Activated T-cell treated with anti-CD3 and anti-CD28 coated beads, Interleukin-2, amount 50 U/mL, for 4 hours (primary cell): ENCODE data around the gene PAXX. TPM values are rescaled to one million over a fixed set of nuclear protein-coding genes. Genes with fewer than 3 reads are reported as not detected.

Experiments
- ATAC-seq, 2 donors: fragments of 200-7000 bp; cut with Tn5 transposase; one replicate each; pipeline ENCODE4 v1.10.0; 2021
- DNase-seq: peaks from one replicate; pipeline ENCODE4 v3.0.0-alpha.2; 2020
- H3K27me3 Mint-ChIP-seq: one replicate; pipeline ENCODE4 v1.8.0; 2021; ENCODE audit warnings: low read depth, mixed read lengths
- H3K36me3 Mint-ChIP-seq: one replicate; pipeline ENCODE4 v1.8.0; 2022; ENCODE audit warnings: mixed read lengths; ENCODE audit not compliant: insufficient read depth
- H3K4me1 Mint-ChIP-seq: one replicate; pipeline ENCODE4 v1.8.0; 2021; ENCODE audit warnings: low read depth, mixed read lengths
- H3K4me3 Mint-ChIP-seq: one replicate; pipeline ENCODE4 v1.8.0; 2021; ENCODE audit warnings: mild to moderate bottlenecking, moderate library complexity, mixed read lengths
- H3K9me3 Mint-ChIP-seq: one replicate; pipeline ENCODE4 v1.8.0; 2021; ENCODE audit warnings: mixed read lengths
- total RNA-seq, 3 donors: library from RNA; stranded (reverse); gene quantifications; one replicate each; pipeline ENCODE4 v1.2.1, GENCODE V29; 2021

PAXX gene
- total RNA-seq, 3 donors from 2014 or later: 106 to 126 (median 123) TPM

GRCh38 chr9:136968333-136969127, 23.7 kb upstream of the PAXX start:
- Mint-ChIP-seq H3K4me3 (no peak overlapping the region), H3K27me3 (no peaks in the 10 kb centered on the region), H3K36me3 (no peaks in the 10 kb centered on the region), H3K9me3 (no peaks in the 10 kb centered on the region), H3K4me1 (peaks cover 18% of the 10 kb centered on the region)
- DNase-seq (no peak), ATAC-seq (no peak)

- Mint-ChIP-seq H3K36me3 (no peaks in the 10 kb centered on the region), H3K9me3 (no peaks in the 10 kb centered on the region), H3K27me3 (no peaks in the 10 kb centered on the region), H3K4me1 (peaks cover 19% of the 10 kb centered on the region), H3K4me3 (no peak overlapping the region)
- ATAC-seq (no peak), DNase-seq (no peak)
Observed at GRCh38 chr9:136969150-136969549, 23.1 kb upstream of the PAXX start.

- Mint-ChIP-seq H3K4me1 (peaks cover 17% of the 10 kb centered on the region), H3K4me3 (no peak overlapping the region), H3K9me3 (no peaks in the 10 kb centered on the region), H3K36me3 (no peaks in the 10 kb centered on the region), H3K27me3 (no peaks in the 10 kb centered on the region)
- ATAC-seq (no peak), DNase-seq (no peak)
Observed at GRCh38 chr9:136969774-136970173, 22.4 kb upstream of the PAXX start.

GRCh38 chr9:136970361-136970760, 21.9 kb upstream of the PAXX start:
- ATAC-seq: no peak
- DNase-seq: no peak
- Mint-ChIP-seq H3K4me1 (peaks cover 21% of the 10 kb centered on the region), H3K4me3 (no peak overlapping the region), H3K9me3 (no peaks in the 10 kb centered on the region), H3K36me3 (no peaks in the 10 kb centered on the region), H3K27me3 (no peaks in the 10 kb centered on the region)

GRCh38 chr9:136971746-136972145, 20.5 kb upstream of the PAXX start:
- no peak overlapping the region for H3K4me3 Mint-ChIP-seq
- H3K4me1 Mint-ChIP-seq: peaks cover 22% of the 10 kb centered on the region
- no peak for ATAC-seq
- no peaks in the 10 kb centered on the region for H3K36me3 Mint-ChIP-seq
- DNase-seq: no peak
- no peaks in the 10 kb centered on the region for H3K27me3 Mint-ChIP-seq
- no peaks in the 10 kb centered on the region for H3K9me3 Mint-ChIP-seq

- no peaks in the 10 kb centered on the region for H3K27me3 Mint-ChIP-seq
- H3K4me1 Mint-ChIP-seq: peaks cover 24% of the 10 kb centered on the region
- no peaks in the 10 kb centered on the region for H3K9me3 Mint-ChIP-seq
- no peaks in the 10 kb centered on the region for H3K36me3 Mint-ChIP-seq
- DNase-seq (no peak), ATAC-seq (no peak)
- H3K4me3 Mint-ChIP-seq: no peak overlapping the region
Observed at GRCh38 chr9:136972335-136972734, 19.9 kb upstream of the PAXX start.

- ATAC-seq (no peak), DNase-seq (no peak)
- Mint-ChIP-seq H3K9me3 (no peaks in the 10 kb centered on the region), H3K27me3 (no peaks in the 10 kb centered on the region), H3K4me1 (peaks cover 24% of the 10 kb centered on the region), H3K4me3 (no peak overlapping the region), H3K36me3 (no peaks in the 10 kb centered on the region)
Observed at GRCh38 chr9:136972743-136973142, 19.5 kb upstream of the PAXX start.

- no peak for ATAC-seq
- H3K4me1 Mint-ChIP-seq: peaks cover 24% of the 10 kb centered on the region
- no peaks in the 10 kb centered on the region for H3K9me3 Mint-ChIP-seq
- H3K27me3 Mint-ChIP-seq: no peaks in the 10 kb centered on the region
- H3K36me3 Mint-ChIP-seq: no peaks in the 10 kb centered on the region
- no peak overlapping the region for H3K4me3 Mint-ChIP-seq
- no peak for DNase-seq
Observed at GRCh38 chr9:136973618-136974617, 18.3 kb upstream of the PAXX start.

GRCh38 chr9:136974817-136975535, 17.2 kb upstream of the PAXX start:
- Mint-ChIP-seq H3K36me3 (no peaks in the 10 kb centered on the region), H3K4me3 (peak overlapping the region; percentile 55), H3K27me3 (no peaks in the 10 kb centered on the region), H3K9me3 (no peaks in the 10 kb centered on the region), H3K4me1 (peaks cover 24% of the 10 kb centered on the region)
- ATAC-seq (no peak), DNase-seq (no peak)

GRCh38 chr9:136975644-136976043, 16.6 kb upstream of the PAXX start:
- H3K27me3 Mint-ChIP-seq: no peaks in the 10 kb centered on the region
- H3K4me3 Mint-ChIP-seq: peak overlapping the region; percentile 55
- no peaks in the 10 kb centered on the region for H3K9me3 Mint-ChIP-seq
- no peak for DNase-seq
- peaks cover 24% of the 10 kb centered on the region for H3K4me1 Mint-ChIP-seq
- peak in 1 of 2 donors; percentile 24 for ATAC-seq
- no peaks in the 10 kb centered on the region for H3K36me3 Mint-ChIP-seq

- Mint-ChIP-seq H3K27me3 (no peaks in the 10 kb centered on the region), H3K4me3 (peak within 1 kb of the TSS; percentile 26), H3K4me1 (peaks cover 24% of the 10 kb centered on the region), H3K9me3 (no peaks in the 10 kb centered on the region), H3K36me3 (no peaks in the 10 kb centered on the region)
- no peak for DNase-seq
- ATAC-seq: no peak
Observed at GRCh38 chr9:136977223-136977622, 15.0 kb upstream of the PAXX start, which contains the start of gene PTGDS. Gene PTGDS (plus strand): TSS chr9:136977504. CDS start chr9:136977579, 75 bp downstream.

GRCh38 chr9:136977649-136978072, 14.6 kb upstream of the PAXX start:
- Mint-ChIP-seq H3K4me3 (no peak overlapping the region), H3K9me3 (no peaks in the 10 kb centered on the region)
- ATAC-seq: no peak

GRCh38 chr9:136978073-136978864, 14.0 kb upstream of the PAXX start:
- Mint-ChIP-seq H3K4me1 (peaks cover 24% of the 10 kb centered on the region), H3K9me3 (no peaks in the 10 kb centered on the region), H3K4me3 (no peak overlapping the region), H3K36me3 (no peaks in the 10 kb centered on the region), H3K27me3 (peaks cover 6% of the 10 kb centered on the region)
- ATAC-seq (peak; percentile 46 to 48), DNase-seq (peak; percentile 57)

More at GRCh38 chr9:136977649-136978072, 14.6 kb upstream of the PAXX start:
- Mint-ChIP-seq H3K4me1 (peaks cover 24% of the 10 kb centered on the region), H3K36me3 (no peaks in the 10 kb centered on the region), H3K27me3 (peaks cover under 1% of the 10 kb centered on the region)
- DNase-seq: no peak
